K562 (cell line): Measurements from ENCODE around the gene TNNT1. TPM values are rescaled to one million over a fixed set of nuclear protein-coding genes. Genes with fewer than 3 reads are reported as not detected.

Experiments
- ATF2 ChIP-seq: sonication (generic); formaldehyde crosslinking; IDR thresholded peaks from 2 replicates; pipeline ENCODE4 v1.8.1; 2022; ENCODE audit warnings: missing genetic modification reagents
- BCL6 ChIP-seq: fragments of 250-450 bp; sonication (Bioruptor Pico); IDR thresholded peaks from 2 replicates; pipeline ENCODE4 v1.4.0; 2020
- E2F6 ChIP-seq, 2 experiments: IDR thresholded peaks; 2 replicates each; pipeline ENCODE4 v1.6.1; 2011; ENCODE audit warnings: borderline replicate concordance in 1 of 2, control low read depth in 1 of 2, low read depth in 1 of 2, low read length in 1 of 2, mild to moderate bottlenecking in 1 of 2, mixed read lengths in 1 of 2, moderate library complexity in 1 of 2; ENCODE audit not compliant: insufficient read depth in 1 of 2, insufficient read length in 1 of 2, poor library complexity in 1 of 2, severe bottlenecking in 1 of 2; ENCODE audit errors: extremely low read depth in 1 of 2
- ETS1 ChIP-seq: conservative IDR thresholded peaks from 2 replicates; pipeline ENCODE4 v1.6.1; 2011; ENCODE audit warnings: low read depth, mild to moderate bottlenecking, low read length; ENCODE audit not compliant: control insufficient read depth
- MED1 ChIP-seq: sonication (generic); formaldehyde crosslinking; IDR thresholded peaks from 2 replicates; pipeline ENCODE4 v1.8.1; 2023; ENCODE audit warnings: missing genetic modification reagents, borderline replicate concordance
- PBX2 ChIP-seq, 2 experiments: IDR thresholded peaks in 1 of 2; conservative IDR thresholded peaks in 1 of 2; 2 replicates each; pipeline ENCODE4 v1.6.1; 2016; ENCODE audit warnings: low read depth in 2 of 2, mild to moderate bottlenecking in 1 of 2, missing compliant biosample characterization in 1 of 2, missing genetic modification characterization in 1 of 2, moderate library complexity in 1 of 2
- RCOR1 ChIP-seq, 2 experiments: IDR thresholded peaks; 2 replicates each; pipeline ENCODE4 v1.6.1; 2012; ENCODE audit warnings: low read depth in 2 of 2, low read length in 2 of 2, borderline replicate concordance in 1 of 2, improper control_type of control experiment in 1 of 2
- SMC3 ChIP-seq: conservative IDR thresholded peaks from 2 replicates; pipeline ENCODE4 v1.6.1; 2011; ENCODE audit warnings: low read depth, low read length, improper control_type of control experiment; ENCODE audit not compliant: insufficient read depth
- THRAP3 ChIP-seq: fragments of 450-650 bp; IDR thresholded peaks from 2 replicates; pipeline ENCODE4 v1.6.1; 2016; ENCODE audit warnings: mild to moderate bottlenecking, inconsistent platforms, borderline replicate concordance
- ZBTB34 ChIP-seq: fragments of 250-450 bp; sonication (Bioruptor Pico); IDR thresholded peaks from 2 replicates; pipeline ENCODE4 v1.8.0; 2021; ENCODE audit warnings: mild to moderate bottlenecking, moderate library complexity
- ZFP30 ChIP-seq: fragments of 250-450 bp; sonication (Bioruptor Pico); IDR thresholded peaks from 2 replicates; pipeline ENCODE4 v1.8.0; 2022; ENCODE audit warnings: moderate library complexity, mild to moderate bottlenecking, inconsistent platforms, borderline replicate concordance
- ZNF146 ChIP-seq: IDR thresholded peaks from one replicate; pipeline ENCODE4 v1.6.1; 2018; ENCODE audit warnings: missing compliant biosample characterization; ENCODE audit not compliant: unreplicated experiment
- ZNF232 ChIP-seq: sonication (generic); formaldehyde crosslinking; IDR thresholded peaks from 2 replicates; pipeline ENCODE4 v1.8.0; 2022; ENCODE audit warnings: mild to moderate bottlenecking, missing genetic modification reagents
- ZNF639 ChIP-seq, 2 experiments: fragments of 200-800 bp in 1 of 2; sonication (Bioruptor generic) in 1 of 2; sonication (generic) in 1 of 2; formaldehyde crosslinking in 1 of 2; IDR thresholded peaks in 1 of 2; conservative IDR thresholded peaks in 1 of 2; 2 replicates each; pipeline versions ENCODE4 v1.5.0 to v1.6.1; 2016 to 2020; ENCODE audit warnings: missing compliant biosample characterization in 1 of 2, missing genetic modification characterization in 1 of 2, missing genetic modification reagents in 1 of 2
- polyA plus RNA-seq, 8 experiments: library from polyadenylated mRNA; depleted of rRNA in 4 of 8; stranded (reverse) in 5 of 8; unstranded in 3 of 8; fragments of >200 nt; fragmentation: Nextera tagmentation in 2 of 8; fragmentation: Illumina TruSeq in 1 of 8; extraction: Ambion mirVana in 2 of 8; extraction: Trizol in 1 of 8; gene quantifications; 2 replicates each; pipeline versions ENCODE4 v1.2.1 to v1.2.3, GENCODE V29; 2011 to 2014; ENCODE audit warnings: inconsistent platforms in 1 of 8, missing spikeins in 1 of 8
- total RNA-seq, 7 experiments: library from RNA; depleted of rRNA in 6 of 7; stranded (reverse); fragments of >200 nt in 6 of 7; fragmentation: Illumina TruSeq in 2 of 7; extraction: Trizol in 2 of 7; gene quantifications; 2 replicates each; pipeline versions ENCODE4 v1.2.1 to v1.2.3, GENCODE V29; 2011 to 2021; ENCODE audit warnings: low replicate concordance in 1 of 7

Gene TNNT1
- total and polyA plus RNA-seq, 9 of the 15 experiments (the other 6 are each of a cell fraction or from before 2014, with no cell fraction given), result 31.8 to 390 (median 227) TPM

GRCh38 chr19:55178781-55179599 is 30.0 kb upstream of the TNNT1 start (continued):
- TF ChIP-seq ATF2 (CRISPR knock-in tag) (no peak), ZFP30 (CRISPR knock-in tag) (no peak), ZNF232 (CRISPR knock-in tag) (no peak), ZBTB34 (no peak), MED1 (CRISPR knock-in tag) (no peak), SMC3 (no peak), ZNF639 (CRISPR knock-in tag; conservative IDR thresholded peaks at IDR 0.05 in 1 of 2, IDR thresholded peaks at IDR 0.05 in 1 of 2) (0 out of 4 replicates have a peak, but pooled peaks of 1 of the 2 experiments have one; percentile 42), PBX2 (CRISPR knock-in tag; IDR thresholded peaks at IDR 0.05; ENCODE audit: low read depth) (no peak), PBX2 (tag; conservative IDR thresholded peaks at IDR 0.05; ENCODE audit: low read depth) (no peak), E2F6 (IDR thresholded peaks at IDR 0.05; ENCODE audit: borderline replicate concordance in 1 of 2, extremely low read depth in 1 of 2, insufficient read depth in 1 of 2, insufficient read length in 1 of 2, low read depth in 1 of 2, low read length in 1 of 2, poor library complexity in 1 of 2, severe bottlenecking in 1 of 2) (no peak), BCL6 (CRISPR knock-in tag) (no peak), THRAP3 (no peak), ETS1 (peak; percentile 83), RCOR1 (IDR thresholded peaks at IDR 0.05; ENCODE audit: borderline replicate concordance in 1 of 2, low read depth in 2 of 2, low read length in 2 of 2) (peak in 1 of 2 experiments; percentile 63; a peak in 3 of 4 replicates), ZNF146 (CRISPR knock-in tag) (no peak)
